GM12878 (cell line): ENCODE data around the gene RGS19.

Experiments
- CTCF ChIP-seq, 3 experiments: IDR thresholded peaks in 2 of 3; conservative IDR thresholded peaks in 1 of 3; 2 replicates each; pipeline ENCODE4 v1.5.1; 2011; ENCODE audit warnings: low read depth in 3 of 3, low read length in 3 of 3, mild to moderate bottlenecking in 3 of 3, control low read depth in 2 of 3, moderate library complexity in 2 of 3, inconsistent platforms in 1 of 3, mixed read lengths in 1 of 3; ENCODE audit not compliant: control insufficient read depth in 2 of 3, insufficient read depth in 1 of 3; ENCODE audit errors: extremely low read depth in 1 of 3
- EGR1 ChIP-seq, 2 experiments: IDR thresholded peaks; 1 replicate in 1 of 2; 2 replicates in 1 of 2; pipeline ENCODE4 v1.6.1; 2011 to 2012; ENCODE audit warnings: low read depth in 2 of 2, low read length in 2 of 2, borderline replicate concordance in 1 of 2, mild to moderate bottlenecking in 1 of 2, moderate library complexity in 1 of 2
- EZH2 ChIP-seq: IDR thresholded peaks from 2 replicates; pipeline ENCODE4 v1.6.1; 2012; ENCODE audit warnings: low read depth, mild to moderate bottlenecking, control low read depth, inconsistent platforms, low read length, borderline replicate concordance; ENCODE audit not compliant: control insufficient read depth
- JUND ChIP-seq: IDR thresholded peaks from 2 replicates; pipeline ENCODE4 v1.6.1; 2012; ENCODE audit warnings: low read depth, mild to moderate bottlenecking, low read length, improper control_type of control experiment, moderate library complexity
- POLR2A ChIP-seq: IDR thresholded peaks from 2 replicates; pipeline ENCODE4 v1.6.1; 2011; ENCODE audit warnings: low read depth, mild to moderate bottlenecking, low read length
- RAD21 ChIP-seq: IDR thresholded peaks from 2 replicates; pipeline ENCODE4 v1.6.1; 2011; ENCODE audit warnings: mild to moderate bottlenecking, low read depth, low read length, moderate library complexity; ENCODE audit not compliant: insufficient read depth
- SIN3A ChIP-seq: IDR thresholded peaks from 2 replicates; pipeline ENCODE4 v1.6.1; 2012; ENCODE audit warnings: low read depth, low read length, improper control_type of control experiment
- TCF12 ChIP-seq: IDR thresholded peaks from 2 replicates; pipeline ENCODE4 v1.6.1; 2011; ENCODE audit warnings: low read depth, mild to moderate bottlenecking, low read length
- YBX1 ChIP-seq: fragments of 450-650 bp; IDR thresholded peaks from 2 replicates; pipeline ENCODE4 v1.6.1; 2016; ENCODE audit warnings: antibody characterized with exemption
- ZNF384 ChIP-seq: IDR thresholded peaks from 2 replicates; pipeline ENCODE4 v1.6.1; 2012; ENCODE audit warnings: low read depth, mild to moderate bottlenecking, low read length, improper control_type of control experiment, borderline replicate concordance
- TF ChIP-seq, protein P1 (sequence below): IDR thresholded peaks from 2 replicates; pipeline ENCODE4 v1.6.1; 2012; ENCODE audit warnings: low read depth, low read length, improper control_type of control experiment
- TF ChIP-seq, protein P2 (sequence below): IDR thresholded peaks from 2 replicates; pipeline ENCODE4 v1.6.1; 2011; ENCODE audit warnings: low read depth, low read length, improper control_type of control experiment, borderline replicate concordance
- TF ChIP-seq, protein P3 (sequence below): fragments of 450-650 bp; IDR thresholded peaks from 2 replicates; pipeline ENCODE4 v1.6.1; 2018; ENCODE audit warnings: mild to moderate bottlenecking, low read depth, moderate library complexity; ENCODE audit not compliant: partially characterized antibody
- TF ChIP-seq, protein P4 (sequence below): IDR thresholded peaks from 2 replicates; pipeline ENCODE4 v1.6.1; 2012; ENCODE audit warnings: mild to moderate bottlenecking, low read depth, low read length

DNA sequence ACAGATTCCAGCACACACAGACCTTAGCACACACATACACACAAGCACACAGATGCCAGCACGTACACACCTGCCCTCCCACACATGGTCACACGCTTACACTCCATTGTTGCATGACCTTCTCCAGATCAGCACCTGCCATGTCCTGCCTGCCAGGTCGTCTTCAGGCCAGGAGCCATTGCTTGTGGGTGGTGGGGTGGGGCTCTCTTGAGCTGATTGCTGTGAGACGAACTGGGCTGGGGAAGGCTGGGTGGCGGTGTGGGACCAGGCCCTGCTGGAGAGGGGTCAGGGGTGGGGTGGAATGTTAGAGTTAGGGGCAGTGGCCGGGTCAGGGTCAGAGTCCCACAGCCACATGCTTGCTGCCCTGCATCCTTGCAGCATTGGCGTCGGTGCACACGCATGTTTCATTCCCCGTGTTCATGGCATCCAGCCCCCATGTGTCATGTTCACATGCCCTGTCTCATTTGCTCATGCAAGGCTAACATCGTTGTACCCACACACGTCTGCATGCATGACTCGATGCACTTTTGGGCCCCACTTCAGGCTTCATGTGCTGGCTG, 34.6 kb upstream of the RGS19 start:
- TF ChIP-seq, protein P1, sequence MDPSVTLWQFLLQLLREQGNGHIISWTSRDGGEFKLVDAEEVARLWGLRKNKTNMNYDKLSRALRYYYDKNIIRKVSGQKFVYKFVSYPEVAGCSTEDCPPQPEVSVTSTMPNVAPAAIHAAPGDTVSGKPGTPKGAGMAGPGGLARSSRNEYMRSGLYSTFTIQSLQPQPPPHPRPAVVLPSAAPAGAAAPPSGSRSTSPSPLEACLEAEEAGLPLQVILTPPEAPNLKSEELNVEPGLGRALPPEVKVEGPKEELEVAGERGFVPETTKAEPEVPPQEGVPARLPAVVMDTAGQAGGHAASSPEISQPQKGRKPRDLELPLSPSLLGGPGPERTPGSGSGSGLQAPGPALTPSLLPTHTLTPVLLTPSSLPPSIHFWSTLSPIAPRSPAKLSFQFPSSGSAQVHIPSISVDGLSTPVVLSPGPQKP, result no peak
- TF ChIP-seq YBX1, result no peak
- TF ChIP-seq SIN3A, result no peak
- TF ChIP-seq TCF12, result no peak
- no peak for TF ChIP-seq RAD21
- TF ChIP-seq EZH2, result no peak
- TF ChIP-seq, protein P2, sequence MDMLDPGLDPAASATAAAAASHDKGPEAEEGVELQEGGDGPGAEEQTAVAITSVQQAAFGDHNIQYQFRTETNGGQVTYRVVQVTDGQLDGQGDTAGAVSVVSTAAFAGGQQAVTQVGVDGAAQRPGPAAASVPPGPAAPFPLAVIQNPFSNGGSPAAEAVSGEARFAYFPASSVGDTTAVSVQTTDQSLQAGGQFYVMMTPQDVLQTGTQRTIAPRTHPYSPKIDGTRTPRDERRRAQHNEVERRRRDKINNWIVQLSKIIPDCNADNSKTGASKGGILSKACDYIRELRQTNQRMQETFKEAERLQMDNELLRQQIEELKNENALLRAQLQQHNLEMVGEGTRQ, result no peak
- no peak for TF ChIP-seq CTCF (IDR thresholded peaks at IDR 0.05 in 2 of 3, conservative IDR thresholded peaks at IDR 0.05 in 1 of 3; ENCODE audit: control insufficient read depth in 2 of 3, extremely low read depth in 1 of 3, insufficient read depth in 1 of 3, low read depth in 3 of 3, low read length in 3 of 3)
- no peak for TF ChIP-seq ZNF384
- TF ChIP-seq POLR2A, result no peak
- TF ChIP-seq, protein P3, sequence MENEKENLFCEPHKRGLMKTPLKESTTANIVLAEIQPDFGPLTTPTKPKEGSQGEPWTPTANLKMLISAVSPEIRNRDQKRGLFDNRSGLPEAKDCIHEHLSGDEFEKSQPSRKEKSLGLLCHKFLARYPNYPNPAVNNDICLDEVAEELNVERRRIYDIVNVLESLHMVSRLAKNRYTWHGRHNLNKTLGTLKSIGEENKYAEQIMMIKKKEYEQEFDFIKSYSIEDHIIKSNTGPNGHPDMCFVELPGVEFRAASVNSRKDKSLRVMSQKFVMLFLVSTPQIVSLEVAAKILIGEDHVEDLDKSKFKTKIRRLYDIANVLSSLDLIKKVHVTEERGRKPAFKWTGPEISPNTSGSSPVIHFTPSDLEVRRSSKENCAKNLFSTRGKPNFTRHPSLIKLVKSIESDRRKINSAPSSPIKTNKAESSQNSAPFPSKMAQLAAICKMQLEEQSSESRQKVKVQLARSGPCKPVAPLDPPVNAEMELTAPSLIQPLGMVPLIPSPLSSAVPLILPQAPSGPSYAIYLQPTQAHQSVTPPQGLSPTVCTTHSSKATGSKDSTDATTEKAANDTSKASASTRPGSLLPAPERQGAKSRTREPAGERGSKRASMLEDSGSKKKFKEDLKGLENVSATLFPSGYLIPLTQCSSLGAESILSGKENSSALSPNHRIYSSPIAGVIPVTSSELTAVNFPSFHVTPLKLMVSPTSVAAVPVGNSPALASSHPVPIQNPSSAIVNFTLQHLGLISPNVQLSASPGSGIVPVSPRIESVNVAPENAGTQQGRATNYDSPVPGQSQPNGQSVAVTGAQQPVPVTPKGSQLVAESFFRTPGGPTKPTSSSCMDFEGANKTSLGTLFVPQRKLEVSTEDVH, result no peak
- TF ChIP-seq JUND, result no peak
- TF ChIP-seq, protein P4, sequence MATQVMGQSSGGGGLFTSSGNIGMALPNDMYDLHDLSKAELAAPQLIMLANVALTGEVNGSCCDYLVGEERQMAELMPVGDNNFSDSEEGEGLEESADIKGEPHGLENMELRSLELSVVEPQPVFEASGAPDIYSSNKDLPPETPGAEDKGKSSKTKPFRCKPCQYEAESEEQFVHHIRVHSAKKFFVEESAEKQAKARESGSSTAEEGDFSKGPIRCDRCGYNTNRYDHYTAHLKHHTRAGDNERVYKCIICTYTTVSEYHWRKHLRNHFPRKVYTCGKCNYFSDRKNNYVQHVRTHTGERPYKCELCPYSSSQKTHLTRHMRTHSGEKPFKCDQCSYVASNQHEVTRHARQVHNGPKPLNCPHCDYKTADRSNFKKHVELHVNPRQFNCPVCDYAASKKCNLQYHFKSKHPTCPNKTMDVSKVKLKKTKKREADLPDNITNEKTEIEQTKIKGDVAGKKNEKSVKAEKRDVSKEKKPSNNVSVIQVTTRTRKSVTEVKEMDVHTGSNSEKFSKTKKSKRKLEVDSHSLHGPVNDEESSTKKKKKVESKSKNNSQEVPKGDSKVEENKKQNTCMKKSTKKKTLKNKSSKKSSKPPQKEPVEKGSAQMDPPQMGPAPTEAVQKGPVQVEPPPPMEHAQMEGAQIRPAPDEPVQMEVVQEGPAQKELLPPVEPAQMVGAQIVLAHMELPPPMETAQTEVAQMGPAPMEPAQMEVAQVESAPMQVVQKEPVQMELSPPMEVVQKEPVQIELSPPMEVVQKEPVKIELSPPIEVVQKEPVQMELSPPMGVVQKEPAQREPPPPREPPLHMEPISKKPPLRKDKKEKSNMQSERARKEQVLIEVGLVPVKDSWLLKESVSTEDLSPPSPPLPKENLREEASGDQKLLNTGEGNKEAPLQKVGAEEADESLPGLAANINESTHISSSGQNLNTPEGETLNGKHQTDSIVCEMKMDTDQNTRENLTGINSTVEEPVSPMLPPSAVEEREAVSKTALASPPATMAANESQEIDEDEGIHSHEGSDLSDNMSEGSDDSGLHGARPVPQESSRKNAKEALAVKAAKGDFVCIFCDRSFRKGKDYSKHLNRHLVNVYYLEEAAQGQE, result no peak
- TF ChIP-seq EGR1 (IDR thresholded peaks at IDR 0.05; ENCODE audit: borderline replicate concordance in 1 of 2, low read depth in 2 of 2, low read length in 2 of 2), result no peak
